ENCODE measurements around the gene CCDC88C.

GRCh38 chr14:91228112-91229004, 189.3 kb downstream of the CCDC88C start:
- TF ChIP-seq CTCF (IDR thresholded peaks at IDR 0.05; ENCODE audit: low read length) (no peak), EZH2 (IDR thresholded peaks at IDR 0.05; ENCODE audit: borderline replicate concordance, low read length) (no peak)
